Right atrium auricular region (tissue), 2 donors: ENCODE data around the gene RARS2. TPM values are rescaled to one million over a fixed set of nuclear protein-coding genes. Genes with fewer than 3 reads are reported as not detected.
A peak's percentile ranks its signal among the peaks of the same experiment; 100 is the strongest.

Experiments
- DNase-seq: peaks from one replicate; pipeline ENCODE4 v3.0.0-alpha.2; 2019; ENCODE audit warnings: low spot score
- H3K27ac ChIP-seq, 2 donors: fragments of 200-600 bp; sonication (generic); 1 replicate in 1 of 2; 2 replicates in 1 of 2; pipeline ENCODE4 v1.5.1; 2016 to 2019
- H3K27me3 ChIP-seq, 2 donors: fragments of 200-600 bp; sonication (generic); one replicate each; pipeline versions ENCODE4 v1.5.1 to v1.6.0; 2017 to 2019
- H3K36me3 ChIP-seq: fragments of 200-600 bp; sonication (generic); one replicate; pipeline ENCODE4 v1.5.1; 2016
- H3K4me1 ChIP-seq, 2 donors: fragments of 200-600 bp; sonication (generic); one replicate each; pipeline versions ENCODE4 v1.5.1 to v1.6.0; 2017 to 2019
- H3K4me3 ChIP-seq, 2 donors: fragments of 200-600 bp; sonication (generic); 1 replicate in 1 of 2; 2 replicates in 1 of 2; pipeline ENCODE4 v1.5.1; 2017 to 2019; ENCODE audit warnings: mild to moderate bottlenecking in 1 of 2, moderate library complexity in 1 of 2
- H3K9me3 ChIP-seq, 2 donors: fragments of 200-600 bp; sonication (generic); one replicate each; pipeline ENCODE4 v1.5.1; 2019
- CTCF ChIP-seq, 2 donors: fragments of 200-600 bp; sonication (generic); IDR thresholded peaks; one replicate each; pipeline ENCODE4 v1.5.1; 2019; ENCODE audit warnings: antibody characterized with exemption in 2 of 2
- total RNA-seq, 2 donors: library from RNA; depleted of rRNA; stranded (reverse); fragments of >200 nt; gene quantifications; one replicate each; pipeline ENCODE4 v1.1.0, GENCODE V29; 2016

Gene RARS2
- total RNA-seq, 2 donors from 2014 or later: 12.9 to 16.3 TPM

- Histone ChIP-seq H3K4me1 (no peaks in the 10 kb centered on the region), H3K27me3 (no peaks in the 10 kb centered on the region), H3K27ac (no peak overlapping the region), H3K36me3 (peaks cover 45% of the 10 kb centered on the region), H3K9me3 (no peaks in the 10 kb centered on the region), H3K4me3 (no peak overlapping the region)
- no peak for TF ChIP-seq CTCF (IDR thresholded peaks at IDR 0.05)
- DNase-seq: no peak
Measured at GRCh38 chr6:87608802-87609201, 19.0 kb upstream of the RARS2 start.

- Histone ChIP-seq H3K36me3 (peaks cover 24% of the 10 kb centered on the region), H3K27ac (no peak overlapping the region), H3K27me3 (no peaks in the 10 kb centered on the region), H3K4me3 (no peak overlapping the region), H3K9me3 (no peaks in the 10 kb centered on the region), H3K4me1 (no peaks in the 10 kb centered on the region)
- no peak for TF ChIP-seq CTCF (IDR thresholded peaks at IDR 0.05)
- DNase-seq: no peak
Measured at GRCh38 chr6:87606199-87606598, 16.4 kb upstream of the RARS2 start.

GRCh38 chr6:87600576-87600975 lies 10.8 kb upstream of the RARS2 start:
- Histone ChIP-seq H3K9me3 (no peaks in the 10 kb centered on the region), H3K4me1 (no peaks in the 10 kb centered on the region), H3K27me3 (no peaks in the 10 kb centered on the region), H3K4me3 (no peak overlapping the region), H3K27ac (no peak overlapping the region), H3K36me3 (peaks cover 4% of the 10 kb centered on the region)
- DNase-seq: no peak
- no peak for TF ChIP-seq CTCF (IDR thresholded peaks at IDR 0.05)

GRCh38 chr6:87590990-87591389 lies 1.2 kb upstream of the RARS2 start:
- peak overlapping the region; percentile 92 to 94 for H3K4me3 ChIP-seq
- peaks cover 14% of the 10 kb centered on the region for H3K36me3 ChIP-seq
- H3K9me3 ChIP-seq: no peaks in the 10 kb centered on the region
- no peaks in the 10 kb centered on the region for H3K27me3 ChIP-seq
- H3K4me1 ChIP-seq: peaks cover 0 to 50% of the 10 kb centered on the region in 2 donors
- no peak for DNase-seq
- no peak for TF ChIP-seq CTCF (IDR thresholded peaks at IDR 0.05)
- no peak overlapping the region for H3K27ac ChIP-seq

- peaks cover 0 to 52% of the 10 kb centered on the region in 2 donors for H3K4me1 ChIP-seq
- H3K4me3 ChIP-seq: peak overlapping the region; percentile 92 to 94
- H3K27ac ChIP-seq: peak overlapping the region; percentile 69 to 88
- no peaks in the 10 kb centered on the region for H3K9me3 ChIP-seq
- no peak for DNase-seq
- no peaks in the 10 kb centered on the region for H3K27me3 ChIP-seq
- H3K36me3 ChIP-seq: peaks cover 9% of the 10 kb centered on the region
- TF ChIP-seq CTCF (IDR thresholded peaks at IDR 0.05): no peak
Measured at GRCh38 chr6:87590417-87590880, 662 bp upstream of the RARS2 start.

GRCh38 chr6:87588756-87589407 lies 905 bp downstream of the RARS2 start:
- DNase-seq: no peak
- H3K4me1 ChIP-seq: peaks cover 0 to 52% of the 10 kb centered on the region in 2 donors
- no peak for TF ChIP-seq CTCF (IDR thresholded peaks at IDR 0.05)
- H3K9me3 ChIP-seq: no peaks in the 10 kb centered on the region
- H3K4me3 ChIP-seq: peak overlapping the region; percentile 92 to 94
- H3K27ac ChIP-seq: peak overlapping the region; percentile 69 to 88
- no peaks in the 10 kb centered on the region for H3K27me3 ChIP-seq
- no peaks in the 10 kb centered on the region for H3K36me3 ChIP-seq
